ENCODE measurements around the gene PLEKHA7.
"Not testable (repeated sequence)": the region's sequence is repeated elsewhere in the genome, so short reads cannot be mapped to it uniquely, and the experiment has no call there.

PLEKHA7 gene

GRCh38 chr11:17002543-17002942 lies 11.7 kb downstream of the PLEKHA7 start:
- Mint-ChIP-seq H3K9me3 (no peaks in the 10 kb centered on the region), H3K27me3 (no peaks in the 10 kb centered on the region), H3K36me3 (ENCODE audit: insufficient read depth) (no peaks in the 10 kb centered on the region), H3K4me1 (no peaks in the 10 kb centered on the region), H3K27ac (ENCODE audit: low read depth) (no peak overlapping the region), H3K4me3 (no peak overlapping the region)
- no peak for DNase-seq (ENCODE audit: low spot score in 2 of 2)
- no peak for ATAC-seq (replicated peaks; ENCODE audit: extremely low read depth, poor library complexity, severe bottlenecking)

- H3K27me3 Mint-ChIP-seq, result no peaks in the 10 kb centered on the region
- peaks cover 3% of the 10 kb centered on the region for H3K36me3 Mint-ChIP-seq (ENCODE audit: insufficient read depth)
- H3K4me1 Mint-ChIP-seq, result no peaks in the 10 kb centered on the region
- no peak overlapping the region for H3K27ac Mint-ChIP-seq (ENCODE audit: low read depth)
- H3K9me3 Mint-ChIP-seq, result no peaks in the 10 kb centered on the region
- DNase-seq (ENCODE audit: low spot score in 2 of 2) (no peak), ATAC-seq (replicated peaks; ENCODE audit: extremely low read depth, poor library complexity, severe bottlenecking) (no peak)
- no peak overlapping the region for H3K4me3 Mint-ChIP-seq
Observed at GRCh38 chr11:17001806-17002205, 12.4 kb downstream of the PLEKHA7 start.

GRCh38 chr11:17000987-17001386 lies 13.2 kb downstream of the PLEKHA7 start:
- no peak overlapping the region for H3K27ac Mint-ChIP-seq (ENCODE audit: low read depth)
- no peak overlapping the region for H3K4me3 Mint-ChIP-seq
- H3K9me3 Mint-ChIP-seq, result no peaks in the 10 kb centered on the region
- ATAC-seq (replicated peaks; ENCODE audit: extremely low read depth, poor library complexity, severe bottlenecking) (no peak), DNase-seq (ENCODE audit: low spot score in 2 of 2) (no peak)
- no peaks in the 10 kb centered on the region for H3K4me1 Mint-ChIP-seq
- peaks cover 3% of the 10 kb centered on the region for H3K36me3 Mint-ChIP-seq (ENCODE audit: insufficient read depth)
- H3K27me3 Mint-ChIP-seq, result no peaks in the 10 kb centered on the region

- not testable (repeated sequence) for H3K4me3 Mint-ChIP-seq; H3K4me1 Mint-ChIP-seq; ATAC-seq (replicated peaks; ENCODE audit: extremely low read depth, poor library complexity, severe bottlenecking); H3K36me3 Mint-ChIP-seq (ENCODE audit: insufficient read depth); H3K27ac Mint-ChIP-seq (ENCODE audit: low read depth); H3K27me3 Mint-ChIP-seq; DNase-seq (ENCODE audit: low spot score in 2 of 2); H3K9me3 Mint-ChIP-seq
Observed at GRCh38 chr11:17000253-17000652, 14.0 kb downstream of the PLEKHA7 start.

GRCh38 chr11:16999116-16999515 lies 15.1 kb downstream of the PLEKHA7 start:
- H3K27ac Mint-ChIP-seq (ENCODE audit: low read depth), result no peak overlapping the region
- ATAC-seq (replicated peaks; ENCODE audit: extremely low read depth, poor library complexity, severe bottlenecking) (no peak), DNase-seq (ENCODE audit: low spot score in 2 of 2) (no peak)
- H3K27me3 Mint-ChIP-seq, result no peaks in the 10 kb centered on the region
- peaks cover 3% of the 10 kb centered on the region for H3K36me3 Mint-ChIP-seq (ENCODE audit: insufficient read depth)
- H3K4me1 Mint-ChIP-seq, result no peaks in the 10 kb centered on the region
- H3K4me3 Mint-ChIP-seq, result no peak overlapping the region
- H3K9me3 Mint-ChIP-seq, result no peaks in the 10 kb centered on the region

- no peak overlapping the region for H3K4me3 Mint-ChIP-seq
- H3K27ac Mint-ChIP-seq (ENCODE audit: low read depth), result no peak overlapping the region
Observed at GRCh38 chr11:16997624-16998023, 16.6 kb downstream of the PLEKHA7 start.

GRCh38 chr11:16993495-16993894 lies 20.7 kb downstream of the PLEKHA7 start:
- Mint-ChIP-seq H3K9me3 (no peaks in the 10 kb centered on the region), H3K36me3 (ENCODE audit: insufficient read depth) (peaks cover 3% of the 10 kb centered on the region), H3K4me3 (no peak overlapping the region), H3K27ac (ENCODE audit: low read depth) (no peak overlapping the region), H3K4me1 (peaks cover under 1% of the 10 kb centered on the region), H3K27me3 (no peaks in the 10 kb centered on the region)
- DNase-seq (ENCODE audit: low spot score in 2 of 2), result no peak
- ATAC-seq (replicated peaks; ENCODE audit: extremely low read depth, poor library complexity, severe bottlenecking), result no peak

More at GRCh38 chr11:16997624-16998023, 16.6 kb downstream of the PLEKHA7 start:
- no peak for ATAC-seq (replicated peaks; ENCODE audit: extremely low read depth, poor library complexity, severe bottlenecking)
- no peaks in the 10 kb centered on the region for H3K4me1 Mint-ChIP-seq
- no peaks in the 10 kb centered on the region for H3K9me3 Mint-ChIP-seq
- no peak for DNase-seq (ENCODE audit: low spot score in 2 of 2)
- H3K27me3 Mint-ChIP-seq, result no peaks in the 10 kb centered on the region
- H3K36me3 Mint-ChIP-seq (ENCODE audit: insufficient read depth), result peaks cover 3% of the 10 kb centered on the region

GRCh38 chr11:16992846-16993245 lies 21.4 kb downstream of the PLEKHA7 start:
- no peak for ATAC-seq (replicated peaks; ENCODE audit: extremely low read depth, poor library complexity, severe bottlenecking)
- DNase-seq (ENCODE audit: low spot score in 2 of 2), result no peak
- no peaks in the 10 kb centered on the region for H3K9me3 Mint-ChIP-seq
- H3K36me3 Mint-ChIP-seq (ENCODE audit: insufficient read depth), result peaks cover 3% of the 10 kb centered on the region
- no peaks in the 10 kb centered on the region for H3K27me3 Mint-ChIP-seq
- no peak overlapping the region for H3K4me3 Mint-ChIP-seq
- H3K27ac Mint-ChIP-seq (ENCODE audit: low read depth), result no peak overlapping the region
- H3K4me1 Mint-ChIP-seq, result peaks cover 5% of the 10 kb centered on the region

- Mint-ChIP-seq H3K27ac (ENCODE audit: low read depth) (no peak overlapping the region), H3K4me3 (no peak overlapping the region), H3K27me3 (no peaks in the 10 kb centered on the region), H3K9me3 (no peaks in the 10 kb centered on the region), H3K4me1 (peaks cover 30% of the 10 kb centered on the region), H3K36me3 (ENCODE audit: insufficient read depth) (peaks cover 9% of the 10 kb centered on the region)
- no peak for DNase-seq (ENCODE audit: low spot score in 2 of 2)
- no peak for ATAC-seq (replicated peaks; ENCODE audit: extremely low read depth, poor library complexity, severe bottlenecking)
Observed at GRCh38 chr11:16989554-16989953, 24.7 kb downstream of the PLEKHA7 start.

GRCh38 chr11:16987205-16987568 lies 27.0 kb downstream of the PLEKHA7 start:
- ATAC-seq (replicated peaks; ENCODE audit: extremely low read depth, poor library complexity, severe bottlenecking) (no peak), DNase-seq (ENCODE audit: low spot score in 2 of 2) (no peak)
- H3K27ac Mint-ChIP-seq (ENCODE audit: low read depth), result peak overlapping the region; percentile 82
- H3K27me3 Mint-ChIP-seq, result no peaks in the 10 kb centered on the region
- peaks cover 9% of the 10 kb centered on the region for H3K36me3 Mint-ChIP-seq (ENCODE audit: insufficient read depth)
- no peaks in the 10 kb centered on the region for H3K9me3 Mint-ChIP-seq
- H3K4me1 Mint-ChIP-seq, result peaks cover 30% of the 10 kb centered on the region
- H3K4me3 Mint-ChIP-seq, result peak overlapping the region; percentile 19

GRCh38 chr11:16986434-16987204 lies 27.6 kb downstream of the PLEKHA7 start:
- DNase-seq (ENCODE audit: low spot score in 2 of 2), result peak; percentile 20 to 37
- no peaks in the 10 kb centered on the region for H3K27me3 Mint-ChIP-seq
- H3K4me3 Mint-ChIP-seq, result peak overlapping the region; percentile 54

GRCh38 chr11:16985297-16985696 lies 28.9 kb downstream of the PLEKHA7 start:
- Mint-ChIP-seq H3K36me3 (ENCODE audit: insufficient read depth) (peaks cover 9% of the 10 kb centered on the region), H3K27ac (ENCODE audit: low read depth) (peak overlapping the region; percentile 82)

More at GRCh38 chr11:16986434-16987204, 27.6 kb downstream of the PLEKHA7 start:
- Mint-ChIP-seq H3K36me3 (ENCODE audit: insufficient read depth) (peaks cover 9% of the 10 kb centered on the region), H3K9me3 (no peaks in the 10 kb centered on the region), H3K27ac (ENCODE audit: low read depth) (peak overlapping the region; percentile 82), H3K4me1 (peaks cover 30% of the 10 kb centered on the region)
- ATAC-seq (replicated peaks; ENCODE audit: extremely low read depth, poor library complexity, severe bottlenecking), result peak; percentile 94

GRCh38 chr11:16984229-16984628 lies 30.0 kb downstream of the PLEKHA7 start:
- peaks cover 9% of the 10 kb centered on the region for H3K36me3 Mint-ChIP-seq (ENCODE audit: insufficient read depth)
- H3K27ac Mint-ChIP-seq (ENCODE audit: low read depth), result no peak overlapping the region
- H3K27me3 Mint-ChIP-seq, result no peaks in the 10 kb centered on the region
- DNase-seq (ENCODE audit: low spot score in 2 of 2), result no peak
- H3K9me3 Mint-ChIP-seq, result no peaks in the 10 kb centered on the region
- no peak for ATAC-seq (replicated peaks; ENCODE audit: extremely low read depth, poor library complexity, severe bottlenecking)
- peaks cover 30% of the 10 kb centered on the region for H3K4me1 Mint-ChIP-seq
- H3K4me3 Mint-ChIP-seq, result no peak overlapping the region

More at GRCh38 chr11:16985297-16985696, 28.9 kb downstream of the PLEKHA7 start:
- peaks cover 30% of the 10 kb centered on the region for H3K4me1 Mint-ChIP-seq
- no peaks in the 10 kb centered on the region for H3K27me3 Mint-ChIP-seq
- ATAC-seq (replicated peaks; ENCODE audit: extremely low read depth, poor library complexity, severe bottlenecking), result no peak
- H3K9me3 Mint-ChIP-seq, result no peaks in the 10 kb centered on the region
- no peak for DNase-seq (ENCODE audit: low spot score in 2 of 2)
- peak overlapping the region; percentile 17 for H3K4me3 Mint-ChIP-seq

Measured in central memory CD8-positive, alpha-beta T cell (primary cell).